DND-41 (cell line): Measurements from ENCODE around the gene APCDD1L.
A peak's percentile ranks its signal among the peaks of the same experiment; 100 is the strongest.

ENCODE experiments used
- ATAC-seq: fragments of 200-7000 bp; cut with Tn5 transposase; 3 replicates; pipeline ENCODE4 v1.9.1; 2021; ENCODE audit warnings: low read depth; ENCODE audit not compliant: insufficient read depth
- DNase-seq: peaks from one replicate; pipeline ENCODE4 v3.0.0-alpha.2; 2020
- H2AFZ ChIP-seq: 2 replicates; pipeline ENCODE4 v1.6.0; 2012; ENCODE audit warnings: low read depth, low read length
- H3K27ac ChIP-seq: 2 replicates; pipeline ENCODE4 v1.5.1; 2012; ENCODE audit warnings: low read length, inconsistent platforms
- H3K27me3 ChIP-seq: fragments of 200-600 bp; sonication (generic); 2 replicates; pipeline ENCODE4 v1.6.0; 2012; ENCODE audit warnings: low read length, mild to moderate bottlenecking, inconsistent platforms; ENCODE audit not compliant: insufficient read depth, poor library complexity
- H3K36me3 ChIP-seq: 2 replicates; pipeline ENCODE4 v1.5.1; 2012; ENCODE audit warnings: low read length, inconsistent platforms; ENCODE audit not compliant: insufficient read depth
- H3K4me1 ChIP-seq: 2 replicates; pipeline ENCODE4 v1.5.1; 2012; ENCODE audit warnings: mild to moderate bottlenecking, low read length; ENCODE audit not compliant: insufficient read depth
- H3K4me2 ChIP-seq: 2 replicates; pipeline ENCODE4 v1.6.0; 2012; ENCODE audit warnings: mild to moderate bottlenecking, moderate library complexity, low read length, inconsistent platforms; ENCODE audit not compliant: insufficient read depth
- H3K4me3 ChIP-seq, 2 experiments: fragments of 200-600 bp in 1 of 2; shearing (Covaris generic) in 1 of 2; 2 replicates each; pipeline ENCODE4 v1.5.1; 2012 to 2016; ENCODE audit warnings: inconsistent platforms in 2 of 2, low read length in 2 of 2, mild to moderate bottlenecking in 2 of 2, low read depth in 1 of 2, moderate library complexity in 1 of 2
- H3K79me2 ChIP-seq: 2 replicates; pipeline ENCODE4 v1.6.0; 2012; ENCODE audit warnings: low read length, inconsistent platforms; ENCODE audit not compliant: insufficient read depth
- H3K9ac ChIP-seq: 2 replicates; pipeline ENCODE4 v1.6.0; 2012; ENCODE audit warnings: low read depth, mild to moderate bottlenecking, inconsistent platforms, low read length, moderate library complexity
- H3K9me3 ChIP-seq: 2 replicates; pipeline ENCODE4 v1.5.1; 2012; ENCODE audit warnings: low read length, moderate library complexity, mild to moderate bottlenecking, inconsistent platforms; ENCODE audit not compliant: insufficient read depth, severe bottlenecking
- H4K20me1 ChIP-seq: 2 replicates; pipeline ENCODE4 v1.6.0; 2012; ENCODE audit warnings: low read length; ENCODE audit not compliant: insufficient read depth
- CTCF ChIP-seq: IDR thresholded peaks from 2 replicates; pipeline ENCODE4 v1.5.1; 2012; ENCODE audit warnings: borderline replicate concordance, low read length, moderate library complexity, mild to moderate bottlenecking; ENCODE audit not compliant: poor library complexity, severe bottlenecking; ENCODE audit errors: extremely low read depth
- EZH2 ChIP-seq: IDR thresholded peaks from 3 replicates; pipeline ENCODE4 v1.6.1; 2012; ENCODE audit warnings: borderline replicate concordance, low read depth, mild to moderate bottlenecking, moderate library complexity, low read length, inconsistent platforms; ENCODE audit not compliant: severe bottlenecking

Gene APCDD1L

GRCh38 chr20:58458342-58459057 is 56.7 kb downstream of the APCDD1L start:
- ATAC-seq, result no peak
- H3K27ac ChIP-seq, result 0 out of 2 replicates have a peak overlapping the region, but pooled peaks have one; percentile 10
- no peak overlapping the region for H3K4me2 ChIP-seq

DNA sequence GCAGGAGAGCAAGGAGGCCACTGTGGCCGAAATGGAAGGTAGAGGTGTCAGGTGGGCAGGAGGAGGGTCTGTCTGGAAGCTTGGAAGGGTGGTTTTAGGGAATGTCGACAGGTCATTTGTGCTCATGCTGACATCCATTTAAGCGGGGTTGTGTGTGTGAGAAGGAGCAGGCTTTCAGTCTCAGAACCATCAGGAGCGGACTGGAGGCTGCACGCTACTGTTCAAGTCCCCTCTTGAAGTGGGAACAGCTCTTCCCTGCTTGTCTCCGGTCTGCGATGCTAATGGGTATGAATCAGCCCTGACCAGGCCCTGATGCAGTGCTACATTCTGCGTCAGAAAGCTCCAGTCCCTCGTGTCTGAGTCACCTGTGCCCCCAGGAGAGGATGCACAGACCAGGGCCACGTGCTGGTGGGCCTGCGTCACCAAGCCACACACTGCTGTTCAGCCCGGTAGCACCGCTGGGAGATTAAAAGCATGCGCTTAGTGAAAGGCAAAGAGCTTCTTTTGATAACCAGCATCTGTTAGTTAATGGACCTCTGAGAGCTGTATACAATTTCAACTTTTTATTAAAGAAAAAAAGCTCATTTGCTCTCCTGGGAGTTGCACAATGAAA is 58.0 kb downstream of the APCDD1L start:
- no peak overlapping the region for H3K27ac ChIP-seq
- no peak for ATAC-seq

More at GRCh38 chr20:58458342-58459057, 56.7 kb downstream of the APCDD1L start:
- Histone ChIP-seq H3K36me3 (peaks cover 18% of the 10 kb centered on the region; the same call in 1 of the 2 replicates), H2AFZ (no peak overlapping the region), H3K9ac (no peak overlapping the region), H3K4me1 (no peaks in the 10 kb centered on the region), H4K20me1 (peaks cover 10% of the 10 kb centered on the region), H3K9me3 (peaks cover 3% of the 10 kb centered on the region), H3K79me2 (0 out of 2 replicates have a peak, but pooled peaks cover 3% of the 10 kb centered on the region), H3K4me3 (no peak overlapping the region), H3K27me3 (no peaks in the 10 kb centered on the region)
- DNase-seq, result no peak
- TF ChIP-seq EZH2 (no peak), CTCF (no peak)

DNA sequence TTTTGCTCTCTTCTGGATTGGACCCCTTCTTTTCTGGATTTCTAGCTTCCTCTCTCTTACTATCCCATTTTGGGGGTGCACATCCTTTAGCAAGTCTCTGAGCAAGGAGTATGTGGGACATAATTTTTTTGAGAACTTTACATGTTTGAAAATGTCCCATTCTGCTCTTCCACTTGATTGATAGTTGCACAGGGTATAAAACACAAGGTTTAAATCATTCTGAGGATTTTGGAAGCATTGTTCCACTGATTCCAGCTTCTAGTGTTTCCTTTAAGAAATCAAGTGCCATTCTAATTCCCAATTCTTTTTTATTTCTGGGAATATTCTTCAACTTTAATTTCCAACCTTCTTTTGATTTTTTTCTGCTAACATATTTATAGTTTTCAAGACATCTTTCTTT is 60.7 kb downstream of the APCDD1L start:
- Histone ChIP-seq H3K27ac (no peak overlapping the region), H3K27me3 (no peaks in the 10 kb centered on the region), H4K20me1 (peaks cover 4% of the 10 kb centered on the region), H3K4me2 (no peak overlapping the region), H3K9me3 (peaks cover 3% of the 10 kb centered on the region), H3K79me2 (0 out of 2 replicates have a peak, but pooled peaks cover 3% of the 10 kb centered on the region), H2AFZ (no peak overlapping the region), H3K36me3 (peaks cover 39% of the 10 kb centered on the region), H3K4me3 (no peak overlapping the region), H3K4me1 (no peaks in the 10 kb centered on the region), H3K9ac (no peak overlapping the region)
- no peak for TF ChIP-seq EZH2
- no peak for TF ChIP-seq CTCF
- ATAC-seq, result no peak
- no peak for DNase-seq

More for the DNA sequence above, 58.0 kb downstream of the APCDD1L start:
- Histone ChIP-seq H3K4me1 (no peaks in the 10 kb centered on the region), H3K36me3 (peaks cover 23% of the 10 kb centered on the region; the same call in 1 of the 2 replicates), H3K27me3 (no peaks in the 10 kb centered on the region), H3K79me2 (0 out of 2 replicates have a peak, but pooled peaks cover 3% of the 10 kb centered on the region), H3K9ac (no peak overlapping the region), H4K20me1 (peaks cover 10% of the 10 kb centered on the region), H3K4me2 (no peak overlapping the region), H3K9me3 (peaks cover 3% of the 10 kb centered on the region), H2AFZ (no peak overlapping the region), H3K4me3 (no peak overlapping the region)
- no peak for DNase-seq
- TF ChIP-seq EZH2 (no peak), CTCF (no peak)
